A549 (cell line): ENCODE data around the gene CIITA. TPM values are rescaled to one million over a fixed set of nuclear protein-coding genes. Genes with fewer than 3 reads are reported as not detected.

Source experiments
- ATAC-seq, 2 experiments: fragments of 200-7000 bp in 1 of 2; fragments of >200 bp in 1 of 2; cut with Nextera tagmentation in 1 of 2; cut with Tn5 transposase in 1 of 2; 3 replicates each; pipeline versions ENCODE4 v1.8.0 to v1.9.1; 2018 to 2020; ENCODE audit warnings: mild to moderate bottlenecking in 1 of 2, moderate library complexity in 1 of 2
- CTCF ChIA-PET: fragments of 300-600 bp; sonication (Branson Sonifier 250); formaldehyde crosslinking; extraction: SDS; loops from one replicate; lab custom pipeline; 2021; ENCODE audit warnings: antibody characterized with exemption, inconsistent platforms; lab: Yijun Ruan, JAX
- POLR2A ChIA-PET: fragments of 350-600 bp; formaldehyde crosslinking; extraction: SDS; loops from one replicate; lab custom pipeline; 2021; ENCODE audit warnings: antibody characterized with exemption, inconsistent platforms; lab: Yijun Ruan, JAX
- DNase-seq, 2 experiments: peaks; one replicate each; pipeline versions ENCODE4 v3.0.0 to v3.0.0-alpha.2; 2011 to 2016; ENCODE audit warnings: low read depth in 1 of 2, low spot score in 1 of 2
- FAIRE-seq: peaks from 2 replicates; lab custom pipeline; 2011; peaks lifted over from hg19 to GRCh38; lab: Jason Lieb, UNC
- H3K27ac ChIP-seq, 2 experiments: fragments of >200 bp; sonication (Bioruptor Twin); formaldehyde crosslinking; 3 replicates each; pipeline ENCODE4 v1.5.1; 2016 to 2017
- H3K4me1 ChIP-seq: fragments of >200 bp; sonication (Bioruptor Twin); formaldehyde crosslinking; 3 replicates; pipeline ENCODE4 v1.6.1; 2016
- H3K4me2 ChIP-seq: fragments of >200 bp; sonication (Bioruptor Twin); formaldehyde crosslinking; 3 replicates; pipeline ENCODE4 v1.6.1; 2016
- H3K4me3 ChIP-seq: fragments of >200 bp; sonication (Bioruptor Twin); formaldehyde crosslinking; 3 replicates; pipeline ENCODE4 v1.5.1; 2016
- H3K9me3 ChIP-seq: fragments of >200 bp; sonication (Bioruptor Twin); formaldehyde crosslinking; 3 replicates; pipeline ENCODE4 v1.6.1; 2016
- CBX2 ChIP-seq: fragments of 200-600 bp; sonication (generic); IDR thresholded peaks from 2 replicates; pipeline ENCODE4 v1.6.1; 2016; ENCODE audit warnings: low read depth, mild to moderate bottlenecking, borderline replicate concordance
- CHD4 ChIP-seq: fragments of 200-600 bp; sonication (generic); IDR thresholded peaks from 2 replicates; pipeline ENCODE4 v1.6.1; 2016; ENCODE audit warnings: antibody characterized with exemption, mild to moderate bottlenecking, borderline replicate concordance
- EHF ChIP-seq: fragments of 250-450 bp; sonication (Bioruptor Pico); IDR thresholded peaks from 2 replicates; pipeline ENCODE4 v1.5.0; 2020; ENCODE audit warnings: mild to moderate bottlenecking
- EHMT2 ChIP-seq: fragments of 200-600 bp; sonication (generic); IDR thresholded peaks from 2 replicates; pipeline ENCODE4 v1.6.1; 2016; ENCODE audit warnings: antibody characterized with exemption, low read depth, mild to moderate bottlenecking, moderate library complexity
- EP300 ChIP-seq, 2 experiments: fragments of >200 bp; sonication (Bioruptor Twin); formaldehyde crosslinking; IDR thresholded peaks; 2 replicates in 1 of 2; 3 replicates in 1 of 2; pipeline ENCODE4 v1.6.1; 2016 to 2017
- FOSL2 ChIP-seq, 2 experiments: fragments of 450-650 bp in 1 of 2; fragments of >200 bp in 1 of 2; sonication (Bioruptor Twin) in 1 of 2; formaldehyde crosslinking; IDR thresholded peaks; 2 replicates each; pipeline versions ENCODE4 v1.5.0 to v1.6.1; 2016 to 2020; ENCODE audit warnings: mild to moderate bottlenecking in 1 of 2, moderate library complexity in 1 of 2
- GATA3 ChIP-seq: IDR thresholded peaks from 2 replicates; pipeline ENCODE4 v1.6.1; 2012; ENCODE audit warnings: borderline replicate concordance
- HOXA7 ChIP-seq: fragments of 250-450 bp; sonication (Bioruptor Pico); IDR thresholded peaks from 2 replicates; pipeline ENCODE4 v1.5.0; 2020; ENCODE audit warnings: mild to moderate bottlenecking, moderate library complexity
- HOXB5 ChIP-seq: fragments of 250-450 bp; sonication (Bioruptor Pico); IDR thresholded peaks from 2 replicates; pipeline ENCODE4 v1.5.0; 2020; ENCODE audit warnings: mild to moderate bottlenecking, moderate library complexity
- JUNB ChIP-seq: fragments of >200 bp; sonication (Bioruptor Twin); formaldehyde crosslinking; IDR thresholded peaks from 2 replicates; pipeline ENCODE4 v1.6.1; 2016
- KDM5A ChIP-seq: fragments of 200-600 bp; sonication (generic); IDR thresholded peaks from 2 replicates; pipeline ENCODE4 v1.6.1; 2016; ENCODE audit warnings: antibody characterized with exemption, mild to moderate bottlenecking
- MAZ ChIP-seq: fragments of 150-350 bp; IDR thresholded peaks from 2 replicates; pipeline ENCODE4 v1.6.1; 2014; ENCODE audit warnings: antibody characterized with exemption, low read depth, low read length, borderline replicate concordance
- NFE2L2 ChIP-seq: fragments of 150-350 bp; conservative IDR thresholded peaks from 2 replicates; pipeline ENCODE4 v1.6.1; 2014; ENCODE audit warnings: low read length
- NR3C1 ChIP-seq: fragments of >200 bp; sonication (Bioruptor Twin); formaldehyde crosslinking; IDR thresholded peaks from 3 replicates; pipeline ENCODE4 v1.6.1; 2017
- POLR2AphosphoS2 ChIP-seq: conservative IDR thresholded peaks from 2 replicates; pipeline ENCODE4 v1.6.1; 2012; ENCODE audit warnings: low read length, improper control_type of control experiment, inconsistent platforms
- RAD21 ChIP-seq, 2 experiments: fragments of >200 bp in 1 of 2; sonication (Bioruptor Twin) in 1 of 2; formaldehyde crosslinking in 1 of 2; IDR thresholded peaks in 1 of 2; conservative IDR thresholded peaks in 1 of 2; 2 replicates in 1 of 2; 3 replicates in 1 of 2; pipeline ENCODE4 v1.6.1; 2012 to 2018; ENCODE audit warnings: inconsistent platforms in 1 of 2
- SMC3 ChIP-seq: fragments of >200 bp; sonication (Bioruptor Twin); formaldehyde crosslinking; IDR thresholded peaks from 3 replicates; pipeline ENCODE4 v1.6.1; 2018; ENCODE audit warnings: inconsistent platforms
- SREBF2 ChIP-seq: fragments of 450-650 bp; IDR thresholded peaks from 2 replicates; pipeline ENCODE4 v1.6.1; 2014; ENCODE audit warnings: mild to moderate bottlenecking, moderate library complexity
- TFCP2L1 ChIP-seq: fragments of 250-450 bp; sonication (Bioruptor Pico); IDR thresholded peaks from 2 replicates; pipeline ENCODE4 v1.5.0; 2021; ENCODE audit warnings: mild to moderate bottlenecking
- TP53 ChIP-seq: fragments of 250-450 bp; sonication (Bioruptor Pico); IDR thresholded peaks from 2 replicates; pipeline ENCODE4 v1.5.0; 2021; ENCODE audit warnings: mild to moderate bottlenecking, moderate library complexity
- ZC3H11A ChIP-seq: fragments of 450-650 bp; IDR thresholded peaks from 2 replicates; pipeline ENCODE4 v1.6.1; 2014; ENCODE audit warnings: antibody characterized with exemption, mild to moderate bottlenecking
- ZFP36 ChIP-seq: fragments of 450-650 bp; IDR thresholded peaks from 2 replicates; pipeline ENCODE4 v1.6.1; 2014; ENCODE audit warnings: borderline replicate concordance; ENCODE audit not compliant: partially characterized antibody
- ZNF302 ChIP-seq: fragments of 250-450 bp; sonication (Bioruptor Pico); IDR thresholded peaks from 2 replicates; pipeline ENCODE4 v1.9.0; 2021; ENCODE audit warnings: inconsistent platforms, mild to moderate bottlenecking, moderate library complexity
- WGBS: methylation state at CpG from one replicate; pipeline ENCODE4 v1.1.6; 2017; ENCODE audit errors: missing lambda C conversion rate; 5-methylcytosine and 5-hydroxymethylcytosine counted together
- polyA plus RNA-seq, 4 experiments: library from polyadenylated mRNA; depleted of rRNA in 3 of 4; stranded (reverse); fragments of >200 nt; fragmentation: RNase III in 1 of 4; extraction: RNeasy Plus Mini Kit Qiagen cat#74134 plus additional on column Dnase treatment in 1 of 4; gene quantifications; 2 replicates in 3 of 4; 3 replicates in 1 of 4; pipeline ENCODE4 v1.2.3, GENCODE V29; 2011 to 2017
- TF ChIP-seq, protein P1 (sequence below): fragments of >200 bp; sonication (Bioruptor Twin); formaldehyde crosslinking; IDR thresholded peaks from 3 replicates; pipeline ENCODE4 v1.6.1; 2016
- TF ChIP-seq, protein P2 (sequence below): fragments of 150-350 bp; IDR thresholded peaks from 2 replicates; pipeline ENCODE4 v1.6.1; 2014; ENCODE audit warnings: low read depth, mild to moderate bottlenecking, low read length
- TF ChIP-seq, protein P3 (sequence below): fragments of 450-650 bp; IDR thresholded peaks from 2 replicates; pipeline ENCODE4 v1.6.1; 2014; ENCODE audit warnings: antibody characterized with exemption
- TF ChIP-seq, protein P4 (sequence below): IDR thresholded peaks from 2 replicates; pipeline ENCODE4 v1.6.1; 2012
- TF ChIP-seq, protein P5 (sequence below): fragments of >200 bp; sonication (Bioruptor Twin); formaldehyde crosslinking; IDR thresholded peaks from 3 replicates; pipeline ENCODE4 v1.5.1; 2016
- TF ChIP-seq, protein P6 (sequence below): IDR thresholded peaks from 2 replicates; pipeline ENCODE4 v1.6.1; 2012; ENCODE audit warnings: low read depth, borderline replicate concordance

CIITA gene
- polyA plus RNA-seq, 2 of the 4 experiments (the other 2 are of a cell fraction) = 0.06 TPM; not detected in 1

DNA sequence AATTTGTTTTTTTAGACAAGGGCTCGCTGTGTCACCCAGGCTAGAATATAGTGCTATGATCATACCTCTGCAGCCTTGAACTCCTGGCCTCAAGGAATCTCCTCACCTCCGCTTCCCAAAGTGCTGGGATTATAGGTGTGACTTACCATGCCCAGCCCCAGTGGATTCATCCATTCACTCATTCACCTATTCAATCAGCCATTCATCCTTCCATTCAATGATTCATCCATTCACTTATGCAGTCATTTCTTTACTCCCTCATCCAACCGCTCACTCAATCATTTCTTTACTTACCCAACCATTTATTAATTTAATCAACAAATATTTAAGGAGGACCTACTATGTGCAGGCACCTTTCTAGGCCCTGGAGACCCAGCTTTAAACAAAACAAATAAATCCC, 39.5 kb downstream of the CIITA start:
- no peak overlapping the region for H3K27ac ChIP-seq
- WGBS = 57% methylated on average over 3 of the region's 3 CpGs
- H3K4me2 ChIP-seq = no peak overlapping the region
- FAIRE-seq = no peak
- no peak overlapping the region for H3K4me3 ChIP-seq
- no peaks in the 10 kb centered on the region for H3K4me1 ChIP-seq
- CTCF ChIA-PET = interaction anchor here (1.2 to 1.6 kb wide), 2 partner anchors 13 to 402 kb away, joined by 5 read pairs; no protein-coding TSS in a partner anchor
- ATAC-seq = no peak
- no peak for DNase-seq
- H3K9me3 ChIP-seq = no peaks in the 10 kb centered on the region
- POLR2A ChIA-PET = no interaction called here
- TF ChIP-seq, protein P1, sequence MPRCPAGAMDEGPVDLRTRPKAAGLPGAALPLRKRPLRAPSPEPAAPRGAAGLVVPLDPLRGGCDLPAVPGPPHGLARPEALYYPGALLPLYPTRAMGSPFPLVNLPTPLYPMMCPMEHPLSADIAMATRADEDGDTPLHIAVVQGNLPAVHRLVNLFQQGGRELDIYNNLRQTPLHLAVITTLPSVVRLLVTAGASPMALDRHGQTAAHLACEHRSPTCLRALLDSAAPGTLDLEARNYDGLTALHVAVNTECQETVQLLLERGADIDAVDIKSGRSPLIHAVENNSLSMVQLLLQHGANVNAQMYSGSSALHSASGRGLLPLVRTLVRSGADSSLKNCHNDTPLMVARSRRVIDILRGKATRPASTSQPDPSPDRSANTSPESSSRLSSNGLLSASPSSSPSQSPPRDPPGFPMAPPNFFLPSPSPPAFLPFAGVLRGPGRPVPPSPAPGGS = no peak
- no peak for TF ChIP-seq ZNF302 (CRISPR knock-in tag)
- TF ChIP-seq TP53 (CRISPR knock-in tag) = no peak
- TF ChIP-seq ZFP36 = no peak
- no peak for TF ChIP-seq KDM5A
- no peak for TF ChIP-seq ZC3H11A
- no peak for TF ChIP-seq EP300 (IDR thresholded peaks at IDR 0.05)
- TF ChIP-seq EHF (CRISPR knock-in tag) = no peak
- TF ChIP-seq CHD4 = no peak
- no peak for TF ChIP-seq JUNB
- no peak for TF ChIP-seq HOXA7 (CRISPR knock-in tag)
- no peak for TF ChIP-seq FOSL2 (IDR thresholded peaks at IDR 0.05)
- no peak for TF ChIP-seq FOSL2 (CRISPR knock-in tag; IDR thresholded peaks at IDR 0.05)
- no peak for TF ChIP-seq EHMT2
- TF ChIP-seq, protein P2, sequence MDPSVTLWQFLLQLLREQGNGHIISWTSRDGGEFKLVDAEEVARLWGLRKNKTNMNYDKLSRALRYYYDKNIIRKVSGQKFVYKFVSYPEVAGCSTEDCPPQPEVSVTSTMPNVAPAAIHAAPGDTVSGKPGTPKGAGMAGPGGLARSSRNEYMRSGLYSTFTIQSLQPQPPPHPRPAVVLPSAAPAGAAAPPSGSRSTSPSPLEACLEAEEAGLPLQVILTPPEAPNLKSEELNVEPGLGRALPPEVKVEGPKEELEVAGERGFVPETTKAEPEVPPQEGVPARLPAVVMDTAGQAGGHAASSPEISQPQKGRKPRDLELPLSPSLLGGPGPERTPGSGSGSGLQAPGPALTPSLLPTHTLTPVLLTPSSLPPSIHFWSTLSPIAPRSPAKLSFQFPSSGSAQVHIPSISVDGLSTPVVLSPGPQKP = no peak
- TF ChIP-seq, protein P3, sequence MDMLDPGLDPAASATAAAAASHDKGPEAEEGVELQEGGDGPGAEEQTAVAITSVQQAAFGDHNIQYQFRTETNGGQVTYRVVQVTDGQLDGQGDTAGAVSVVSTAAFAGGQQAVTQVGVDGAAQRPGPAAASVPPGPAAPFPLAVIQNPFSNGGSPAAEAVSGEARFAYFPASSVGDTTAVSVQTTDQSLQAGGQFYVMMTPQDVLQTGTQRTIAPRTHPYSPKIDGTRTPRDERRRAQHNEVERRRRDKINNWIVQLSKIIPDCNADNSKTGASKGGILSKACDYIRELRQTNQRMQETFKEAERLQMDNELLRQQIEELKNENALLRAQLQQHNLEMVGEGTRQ = no peak
- TF ChIP-seq POLR2AphosphoS2 = no peak
- no peak for TF ChIP-seq SREBF2
- no peak for TF ChIP-seq CBX2
- no peak for TF ChIP-seq TFCP2L1 (CRISPR knock-in tag)
- no peak for TF ChIP-seq NFE2L2

DNA sequence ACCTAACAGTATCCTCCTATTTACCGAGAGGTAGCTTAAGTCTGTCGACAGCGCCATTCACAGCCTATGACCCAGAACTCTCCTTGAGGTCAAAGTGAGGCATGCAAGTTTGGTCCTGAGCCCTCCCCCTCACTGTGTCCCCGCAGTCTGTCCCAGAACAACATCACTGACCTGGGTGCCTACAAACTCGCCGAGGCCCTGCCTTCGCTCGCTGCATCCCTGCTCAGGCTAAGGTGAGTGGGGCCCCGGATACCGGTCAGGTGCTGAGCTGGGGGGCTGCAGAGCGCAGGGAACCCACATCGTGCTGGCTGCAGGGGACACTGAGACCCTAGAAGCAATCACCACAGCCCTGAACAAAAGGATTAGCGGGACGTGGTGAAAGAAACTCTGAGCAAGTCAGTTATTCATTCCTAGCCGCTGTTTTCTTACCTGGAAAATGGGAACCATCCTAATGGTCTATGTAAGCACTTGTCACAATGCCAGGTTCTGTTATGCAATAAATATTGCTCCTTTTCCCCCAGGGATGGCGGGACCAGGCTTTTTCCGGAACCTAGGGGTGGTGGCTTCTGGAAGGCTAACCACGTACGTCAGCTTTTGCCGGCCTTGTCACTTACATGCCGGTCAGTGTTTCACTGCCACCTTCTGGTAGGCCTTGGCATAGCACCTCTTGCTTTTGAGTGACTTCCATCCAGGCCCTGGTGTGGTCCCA, 41.4 kb downstream of the CIITA start:
- TF ChIP-seq EP300 (IDR thresholded peaks at IDR 0.05) (no peak), ZC3H11A (no peak), MAZ (no peak), GATA3 (no peak), NR3C1 (no peak), EHMT2 (no peak), SMC3 (peak; percentile 59), RAD21 (conservative IDR thresholded peaks at IDR 0.05 in 1 of 2, IDR thresholded peaks at IDR 0.05 in 1 of 2) (peak; percentile 85 to 88), KDM5A (no peak), HOXB5 (CRISPR knock-in tag) (no peak), NFE2L2 (no peak), CBX2 (no peak)
- TF ChIP-seq, protein P4, sequence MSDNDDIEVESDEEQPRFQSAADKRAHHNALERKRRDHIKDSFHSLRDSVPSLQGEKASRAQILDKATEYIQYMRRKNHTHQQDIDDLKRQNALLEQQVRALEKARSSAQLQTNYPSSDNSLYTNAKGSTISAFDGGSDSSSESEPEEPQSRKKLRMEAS = no peak
- TF ChIP-seq, protein P5, sequence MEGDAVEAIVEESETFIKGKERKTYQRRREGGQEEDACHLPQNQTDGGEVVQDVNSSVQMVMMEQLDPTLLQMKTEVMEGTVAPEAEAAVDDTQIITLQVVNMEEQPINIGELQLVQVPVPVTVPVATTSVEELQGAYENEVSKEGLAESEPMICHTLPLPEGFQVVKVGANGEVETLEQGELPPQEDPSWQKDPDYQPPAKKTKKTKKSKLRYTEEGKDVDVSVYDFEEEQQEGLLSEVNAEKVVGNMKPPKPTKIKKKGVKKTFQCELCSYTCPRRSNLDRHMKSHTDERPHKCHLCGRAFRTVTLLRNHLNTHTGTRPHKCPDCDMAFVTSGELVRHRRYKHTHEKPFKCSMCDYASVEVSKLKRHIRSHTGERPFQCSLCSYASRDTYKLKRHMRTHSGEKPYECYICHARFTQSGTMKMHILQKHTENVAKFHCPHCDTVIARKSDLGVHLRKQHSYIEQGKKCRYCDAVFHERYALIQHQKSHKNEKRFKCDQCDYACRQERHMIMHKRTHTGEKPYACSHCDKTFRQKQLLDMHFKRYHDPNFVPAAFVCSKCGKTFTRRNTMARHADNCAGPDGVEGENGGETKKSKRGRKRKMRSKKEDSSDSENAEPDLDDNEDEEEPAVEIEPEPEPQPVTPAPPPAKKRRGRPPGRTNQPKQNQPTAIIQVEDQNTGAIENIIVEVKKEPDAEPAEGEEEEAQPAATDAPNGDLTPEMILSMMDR = peak; percentile 80
- TF ChIP-seq, protein P6, sequence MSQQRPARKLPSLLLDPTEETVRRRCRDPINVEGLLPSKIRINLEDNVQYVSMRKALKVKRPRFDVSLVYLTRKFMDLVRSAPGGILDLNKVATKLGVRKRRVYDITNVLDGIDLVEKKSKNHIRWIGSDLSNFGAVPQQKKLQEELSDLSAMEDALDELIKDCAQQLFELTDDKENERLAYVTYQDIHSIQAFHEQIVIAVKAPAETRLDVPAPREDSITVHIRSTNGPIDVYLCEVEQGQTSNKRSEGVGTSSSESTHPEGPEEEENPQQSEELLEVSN = no peak
- DNase-seq = peak; percentile 82 to 92
- Histone ChIP-seq H3K4me2 (0 out of 3 replicates have a peak overlapping the region, but pooled peaks have one; percentile 8), H3K9me3 (no peaks in the 10 kb centered on the region), H3K4me1 (no peaks in the 10 kb centered on the region), H3K27ac (no peak overlapping the region), H3K4me3 (no peak overlapping the region)
- ChIA-PET CTCF (interaction anchor here (0.6 to 3.0 kb wide), 52 partner anchors 8 to 677 kb away, joined by 3 to 53 read pairs (median 4); partner anchors contain the start of gene EMP2), POLR2A (interaction anchor here (0.5 to 2.1 kb wide), 4 partner anchors 162 to 793 kb away, joined by 3 to 13 read pairs (median 4); partner anchors contain the start of gene NUBP1)
- FAIRE-seq = peak; percentile 28
- WGBS = 44% methylated on average over 16 of the region's 21 CpGs
- ATAC-seq = peak; percentile 87 to 95
